ENCODE measurements around the gene LAMA3.

The LAMA3 gene

GRCh38 chr18:24000613-24001490, 311.6 kb downstream of the LAMA3 start:
- DNase-seq (ENCODE audit: low spot score), result no peak

GRCh38 chr18:24002479-24002878, 313.2 kb downstream of the LAMA3 start:
- DNase-seq (ENCODE audit: low spot score), result no peak

GRCh38 chr18:24003288-24003687, 314.0 kb downstream of the LAMA3 start:
- DNase-seq (ENCODE audit: low spot score), result no peak

GRCh38 chr18:24003903-24004640, 314.8 kb downstream of the LAMA3 start:
- DNase-seq (ENCODE audit: low spot score), result no peak

Data from HuH-7.5 (cell line).